Osteocyte (in vitro differentiated cells): ENCODE measurements around the gene CDC42SE2. TPM values are rescaled to one million over a fixed set of nuclear protein-coding genes. Genes with fewer than 3 reads are reported as not detected.

Experiments used
- DNase-seq: peaks from one replicate; pipeline ENCODE4 v3.0.0; 2021; ENCODE audit warnings: mixed read lengths; ENCODE audit not compliant: unreplicated experiment; ENCODE audit errors: extremely low spot score
- H3K27ac Mint-ChIP-seq: one replicate; pipeline ENCODE4 v1.8.0; 2021; ENCODE audit warnings: mild to moderate bottlenecking, mixed read lengths; ENCODE audit not compliant: unreplicated experiment
- H3K27me3 Mint-ChIP-seq: one replicate; pipeline ENCODE4 v1.8.0; 2021; ENCODE audit warnings: mixed read lengths; ENCODE audit not compliant: unreplicated experiment
- H3K36me3 Mint-ChIP-seq: one replicate; pipeline ENCODE4 v1.8.0; 2021; ENCODE audit warnings: mixed read lengths; ENCODE audit not compliant: unreplicated experiment
- H3K4me1 Mint-ChIP-seq: one replicate; pipeline ENCODE4 v1.8.0; 2021; ENCODE audit warnings: mixed read lengths; ENCODE audit not compliant: unreplicated experiment
- H3K4me3 Mint-ChIP-seq: one replicate; pipeline ENCODE4 v1.8.0; 2021; ENCODE audit warnings: mild to moderate bottlenecking, moderate library complexity, mixed read lengths; ENCODE audit not compliant: unreplicated experiment
- H3K9me3 Mint-ChIP-seq: one replicate; pipeline ENCODE4 v1.8.0; 2021; ENCODE audit warnings: mixed read lengths; ENCODE audit not compliant: unreplicated experiment
- CTCF ChIP-seq: fragments of 200-600 bp; sonication (generic); IDR thresholded peaks from 2 replicates; pipeline ENCODE4 v1.5.0; 2021; ENCODE audit warnings: antibody characterized with exemption, mild to moderate bottlenecking, moderate library complexity
- total RNA-seq: library from RNA; stranded (reverse); gene quantifications from 2 replicates; pipeline ENCODE4 v1.2.1, GENCODE V29; 2021

Gene CDC42SE2
- total RNA-seq, 1 donor from 2014 or later = 21.6 TPM

- Mint-ChIP-seq H3K9me3 (no peaks in the 10 kb centered on the region), H3K36me3 (no peaks in the 10 kb centered on the region), H3K4me3 (no peak overlapping the region), H3K27me3 (no peaks in the 10 kb centered on the region), H3K27ac (no peak overlapping the region), H3K4me1 (peaks cover 8% of the 10 kb centered on the region)
- no peak for TF ChIP-seq CTCF
- DNase-seq = no peak
These were observed 24.2 kb upstream of the CDC42SE2 start for GRCh38 chr5:131239686-131240085.

GRCh38 chr5:131242728-131243255 is 21.1 kb upstream of the CDC42SE2 start:
- Mint-ChIP-seq H3K9me3 (peaks cover 3% of the 10 kb centered on the region), H3K27me3 (no peaks in the 10 kb centered on the region), H3K36me3 (peaks cover 2% of the 10 kb centered on the region), H3K4me3 (no peak overlapping the region), H3K27ac (peak overlapping the region; percentile 20), H3K4me1 (peaks cover 8% of the 10 kb centered on the region)
- TF ChIP-seq CTCF = no peak
- no peak for DNase-seq

GRCh38 chr5:131245312-131245711 is 18.5 kb upstream of the CDC42SE2 start:
- no peak overlapping the region for H3K4me3 Mint-ChIP-seq
- peaks cover 2% of the 10 kb centered on the region for H3K36me3 Mint-ChIP-seq
- no peak for DNase-seq
- H3K27ac Mint-ChIP-seq = no peak overlapping the region
- no peaks in the 10 kb centered on the region for H3K27me3 Mint-ChIP-seq
- H3K4me1 Mint-ChIP-seq = peaks cover 8% of the 10 kb centered on the region
- TF ChIP-seq CTCF = no peak
- H3K9me3 Mint-ChIP-seq = peaks cover 3% of the 10 kb centered on the region

- Mint-ChIP-seq H3K4me3 (no peak overlapping the region), H3K27ac (no peak overlapping the region), H3K36me3 (peaks cover 2% of the 10 kb centered on the region), H3K9me3 (peaks cover 3% of the 10 kb centered on the region), H3K27me3 (no peaks in the 10 kb centered on the region), H3K4me1 (peaks cover 8% of the 10 kb centered on the region)
- no peak for TF ChIP-seq CTCF
- no peak for DNase-seq
These were observed 17.9 kb upstream of the CDC42SE2 start for GRCh38 chr5:131245948-131246347.

- Mint-ChIP-seq H3K4me3 (no peak overlapping the region), H3K36me3 (peaks cover 2% of the 10 kb centered on the region), H3K9me3 (peaks cover 3% of the 10 kb centered on the region), H3K27me3 (no peaks in the 10 kb centered on the region), H3K27ac (no peak overlapping the region), H3K4me1 (peaks cover 8% of the 10 kb centered on the region)
- no peak for DNase-seq
- no peak for TF ChIP-seq CTCF
These were observed 17.3 kb upstream of the CDC42SE2 start for GRCh38 chr5:131246504-131246903.
